Dermis microvascular lymphatic vessel endothelial cell (primary cell): ENCODE measurements around the gene RAB3GAP1. TPM values are rescaled to one million over a fixed set of nuclear protein-coding genes. Genes with fewer than 3 reads are reported as not detected.
"Not testable (repeated sequence)": the region's sequence is repeated elsewhere in the genome, so short reads cannot be mapped to it uniquely, and the experiment has no call there.

Experiments
- DNase-seq, 2 donors: peaks; one replicate each; pipeline versions ENCODE4 v3.0.0 to v3.0.0-alpha.2; 2010; ENCODE audit warnings: low read depth in 2 of 2
- total RNA-seq: library from RNA; depleted of rRNA; stranded (reverse); fragments of >200 nt; gene quantifications from 2 replicates; pipeline ENCODE4 v1.2.1, GENCODE V29; 2014

RAB3GAP1 gene
- total RNA-seq = 41.6 and 43.8 TPM in 2 replicates

GRCh38 chr2:135052042-135052876, at the start of gene RAB3GAP1:
Gene RAB3GAP1 (plus strand): TSS chr2:135052292. CDS start chr2:135052308, 16 bp downstream.
- DNase-seq = peak; percentile 24 to 87

- no peak for DNase-seq
Measured at GRCh38 chr2:135002836-135003235, 49.3 kb upstream of the RAB3GAP1 start.

DNA sequence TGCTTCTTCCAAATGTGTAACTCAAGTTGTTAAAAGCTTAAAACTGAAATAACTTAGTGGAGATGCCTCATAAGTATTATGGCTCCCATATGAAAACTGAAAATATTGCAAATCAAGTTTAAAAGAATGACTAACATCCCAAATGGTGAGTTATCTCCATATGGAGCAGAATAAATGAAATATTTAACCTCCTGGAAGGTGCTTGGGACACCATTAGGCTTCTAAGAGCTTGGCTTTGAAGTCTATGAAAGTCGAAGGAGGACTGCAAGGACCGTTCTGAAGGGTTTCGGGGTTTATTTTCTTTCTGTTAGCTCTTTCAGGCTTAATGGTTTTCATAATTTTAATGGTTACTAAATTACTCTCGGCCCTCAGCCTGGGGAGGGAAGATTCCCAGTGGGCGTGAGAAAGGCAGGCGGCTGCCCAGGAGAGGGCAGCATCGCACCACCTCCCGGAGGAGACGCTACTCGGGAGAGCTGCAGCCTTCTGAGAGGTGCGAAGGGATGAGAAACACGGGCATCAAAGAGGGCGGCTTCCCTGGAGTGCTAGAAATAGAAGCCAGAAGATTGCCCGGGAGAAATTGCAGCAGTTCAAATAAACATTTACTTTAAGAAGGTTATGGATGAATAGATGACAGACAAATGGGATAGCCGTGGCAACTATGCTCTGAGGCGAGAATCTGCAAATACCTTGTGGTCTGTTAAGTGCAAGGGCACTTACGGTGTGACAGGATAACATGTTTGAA, 47.9 kb upstream of the RAB3GAP1 start:
- peak; percentile 23 to 65 for DNase-seq

- no peak for DNase-seq
Measured at GRCh38 chr2:135005753-135006152, 46.3 kb upstream of the RAB3GAP1 start.

DNA sequence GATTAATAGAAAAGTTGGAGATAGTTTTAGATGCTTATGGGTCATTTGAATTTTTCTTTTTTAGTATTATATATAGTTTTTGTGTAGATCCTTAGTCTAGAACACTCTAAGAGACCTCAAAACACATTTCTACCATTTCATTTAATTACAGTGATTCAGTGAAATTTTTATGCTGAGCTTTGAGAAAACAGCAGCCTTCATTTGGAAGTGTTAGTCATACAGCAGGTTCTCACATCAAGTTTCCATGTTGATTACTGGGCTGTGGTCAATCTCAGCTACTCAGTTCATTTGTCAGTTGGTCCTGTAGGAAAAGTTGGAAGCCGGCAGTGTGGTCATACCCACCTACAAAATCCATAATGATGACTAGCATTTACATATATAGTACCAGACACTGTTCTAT, 42.8 kb upstream of the RAB3GAP1 start:
- no peak for DNase-seq

DNA sequence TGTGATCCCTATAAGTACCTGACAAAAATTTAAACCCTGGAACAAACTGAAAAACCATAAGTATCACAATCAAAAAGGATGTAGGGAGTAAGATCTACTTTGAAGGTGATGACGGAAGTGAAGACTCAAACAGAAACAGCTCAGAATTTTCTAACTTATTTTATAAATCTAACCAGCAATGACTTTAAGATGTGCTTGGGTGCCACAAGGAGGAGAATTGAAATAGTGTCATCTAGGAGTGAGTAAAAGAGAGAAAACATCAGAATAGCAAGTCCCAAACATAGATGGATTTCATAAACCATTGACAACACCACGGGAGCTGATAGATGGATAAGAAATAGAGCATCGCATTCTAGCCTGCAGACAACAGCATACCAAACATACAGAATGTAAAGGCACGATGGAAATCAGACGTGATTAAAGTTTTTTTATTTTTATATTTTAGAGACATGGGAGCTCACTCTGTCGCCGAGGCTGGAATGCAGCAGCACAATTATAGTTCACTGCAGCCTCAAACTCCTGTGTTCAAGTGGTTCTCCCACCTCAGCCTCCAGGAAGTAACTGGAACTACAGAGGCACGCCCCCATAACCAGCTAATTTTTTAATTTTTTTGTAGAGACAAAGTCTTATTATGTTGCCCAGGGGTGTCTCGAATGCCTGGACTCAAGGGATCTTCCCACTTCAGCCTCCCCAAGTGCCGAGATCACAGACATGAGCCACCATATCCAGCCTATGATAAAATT, 41.7 kb upstream of the RAB3GAP1 start:
- no peak for DNase-seq

DNA sequence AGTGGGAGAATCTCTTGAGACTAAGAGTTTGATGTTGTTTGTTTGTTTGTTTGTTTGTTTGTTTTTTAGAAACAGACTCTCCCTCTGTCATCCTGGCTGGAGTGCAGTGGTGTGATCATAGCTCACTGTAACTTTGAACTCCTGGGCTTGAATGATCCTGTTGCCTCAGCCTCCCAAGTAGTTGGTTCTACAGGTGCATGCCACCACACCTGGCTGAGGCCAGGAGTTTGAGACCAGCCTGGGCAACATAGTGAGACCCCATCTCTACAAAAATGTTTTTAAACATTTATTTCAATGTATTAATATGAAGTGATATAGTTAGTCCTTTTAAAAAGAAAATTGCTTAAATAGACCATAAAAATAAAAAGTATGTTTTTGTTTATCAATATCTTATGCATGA, 40.5 kb upstream of the RAB3GAP1 start:
- DNase-seq = no peak

DNA sequence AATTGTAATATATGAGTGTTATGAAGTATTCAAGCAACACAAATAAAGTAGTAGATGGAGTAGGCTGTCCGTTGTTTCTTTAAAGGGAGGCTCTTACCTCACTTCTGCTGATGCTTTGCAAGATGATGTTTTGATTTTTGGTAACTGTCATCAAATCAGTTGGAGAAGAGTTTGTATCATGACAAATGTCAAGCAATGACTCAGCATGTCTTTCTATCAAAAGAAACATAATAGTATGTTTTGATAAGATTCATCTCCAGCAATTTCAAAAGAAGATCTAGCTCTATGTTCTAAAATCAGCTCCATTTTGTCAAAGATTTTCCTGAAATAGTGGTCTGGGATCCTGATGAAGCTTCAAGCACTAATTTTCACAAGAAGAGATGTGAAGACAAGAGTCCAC, 30.5 kb upstream of the RAB3GAP1 start:
- DNase-seq = no peak

GRCh38 chr2:135022952-135023880, 28.9 kb upstream of the RAB3GAP1 start:
- no peak for DNase-seq

- no peak for DNase-seq
Measured at GRCh38 chr2:135023886-135024485, 28.1 kb upstream of the RAB3GAP1 start.

- no peak for DNase-seq
Measured at GRCh38 chr2:135029481-135030134, 22.5 kb upstream of the RAB3GAP1 start.

GRCh38 chr2:135030826-135031225, 21.3 kb upstream of the RAB3GAP1 start:
- peak; percentile 26 to 66 for DNase-seq

DNA sequence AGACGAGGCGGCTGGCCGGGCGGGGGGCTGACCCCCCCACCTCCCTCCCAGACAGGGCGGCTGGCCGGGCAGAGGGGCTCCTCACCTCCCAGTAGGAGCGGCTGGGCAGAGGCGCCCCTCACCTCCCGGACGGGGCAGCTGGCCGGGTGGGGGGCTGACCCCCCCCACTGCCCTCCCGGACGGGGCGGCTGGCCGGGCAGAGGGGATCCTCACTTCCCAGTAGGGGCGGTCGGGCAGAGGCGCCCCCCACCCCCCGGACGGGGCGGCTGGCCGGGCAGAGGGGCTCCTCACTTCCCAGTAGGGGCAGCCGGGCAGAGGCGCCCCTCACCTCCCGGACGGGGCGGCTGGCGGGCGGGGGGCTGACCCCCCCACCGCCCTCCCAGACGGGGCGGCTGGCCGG, 18.9 kb upstream of the RAB3GAP1 start:
- not testable (repeated sequence) for DNase-seq

DNA sequence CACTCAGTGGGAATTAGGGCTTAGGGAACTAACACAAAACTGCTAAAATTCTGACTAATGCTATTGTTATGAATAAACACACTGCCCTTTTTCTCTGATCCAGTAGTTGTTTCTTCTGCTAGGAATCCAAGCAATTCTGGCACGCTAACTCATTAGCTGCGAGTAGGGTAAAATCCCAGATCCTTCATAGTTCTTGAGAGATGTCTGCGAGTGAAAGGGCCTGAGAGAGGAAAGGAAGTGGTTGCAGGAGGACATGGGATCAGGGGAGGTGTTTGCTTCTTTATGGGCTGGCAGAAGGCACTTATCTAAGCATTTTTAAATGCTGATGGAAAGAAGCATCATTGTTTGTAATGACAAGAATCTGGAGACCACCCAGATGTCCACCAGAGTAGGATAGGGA, 14.3 kb upstream of the RAB3GAP1 start:
- no peak for DNase-seq

- peak in 1 of 2 donors; percentile 3 for DNase-seq
Measured at GRCh38 chr2:135043345-135043744, 8.7 kb upstream of the RAB3GAP1 start.

- DNase-seq = no peak
Measured at GRCh38 chr2:135047300-135047699, 4.8 kb upstream of the RAB3GAP1 start, which contains the start of gene MAP3K19. Gene MAP3K19 (minus strand): TSS chr2:135047447. CDS start chr2:135024647, 22,800 bp downstream.

- DNase-seq = no peak
Measured at GRCh38 chr2:135048122-135048521, 4.0 kb upstream of the RAB3GAP1 start.

DNA sequence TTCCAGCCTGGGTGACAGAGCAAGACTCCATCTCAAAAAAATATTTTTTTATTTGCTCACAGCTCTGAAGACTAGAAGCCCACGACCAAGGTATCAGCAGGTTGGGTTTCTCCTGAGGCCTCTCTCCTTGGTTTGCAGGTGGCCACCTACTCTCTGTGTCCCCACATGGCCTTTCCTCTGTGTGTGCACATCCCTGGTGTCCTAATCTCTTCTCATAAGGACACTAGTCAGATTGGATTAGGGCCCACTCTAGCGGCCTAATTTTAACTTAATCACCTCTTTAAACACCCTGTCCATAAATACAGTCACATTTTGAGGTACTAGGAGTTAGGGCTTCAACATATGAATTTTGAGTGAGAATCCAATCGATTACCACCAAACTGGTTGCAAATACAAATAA, 2.0 kb upstream of the RAB3GAP1 start:
- DNase-seq = no peak

- no peak for DNase-seq
Measured at GRCh38 chr2:135050684-135051083, 1.4 kb upstream of the RAB3GAP1 start.

- peak in 1 of 2 donors; percentile 12 for DNase-seq
Measured at GRCh38 chr2:135052997-135053474, 944 bp downstream of the RAB3GAP1 start.
